ENCODE results near the gene EPHA5. TPM values are rescaled to one million over a fixed set of nuclear protein-coding genes. Genes with fewer than 3 reads are reported as not detected.

The EPHA5 gene
- total RNA-seq, 1 experiment from 2014 or later, result not detected

GRCh38 chr4:65635051-65635821 lies 35.1 kb downstream of the EPHA5 start:
- Histone ChIP-seq H3K4me2 (no peak overlapping the region), H2AFZ (no peak overlapping the region), H3K4me3 (no peak overlapping the region), H3K36me3 (ENCODE audit: low read depth) (no peaks in the 10 kb centered on the region), H3K27ac (no peak overlapping the region), H3K79me2 (ENCODE audit: low read depth) (no peaks in the 10 kb centered on the region), H4K20me1 (ENCODE audit: insufficient read depth) (no peaks in the 10 kb centered on the region), H3K9me3 (ENCODE audit: insufficient read depth, low read depth) (no peaks in the 10 kb centered on the region), H3F3A (ENCODE audit: insufficient read depth, low read depth) (no peaks in the 10 kb centered on the region), H3K9me2 (ENCODE audit: insufficient read depth) (no peaks in the 10 kb centered on the region), H3K4me1 (replicated peaks; ENCODE audit: insufficient read depth) (no peaks in the 10 kb centered on the region), H3K27me3 (ENCODE audit: insufficient read depth, low read depth) (no peaks in the 10 kb centered on the region)
- intact Hi-C loops (cut with micrococcal nuclease; ENCODE audit: unreplicated experiment), result no loop called here
- no TSS peak for BruUV-seq (replicated peaks)
- CTCF ChIA-PET, result no interaction called here
- POLR2A ChIA-PET (ENCODE audit: unreplicated experiment), result no interaction called here
- TF ChIP-seq EZH2 (IDR thresholded peaks at IDR 0.05; ENCODE audit: low read depth) (no peak), CTCF (conservative IDR thresholded peaks at IDR 0.05) (no peak)
- DNase-seq, result no peak

DNA sequence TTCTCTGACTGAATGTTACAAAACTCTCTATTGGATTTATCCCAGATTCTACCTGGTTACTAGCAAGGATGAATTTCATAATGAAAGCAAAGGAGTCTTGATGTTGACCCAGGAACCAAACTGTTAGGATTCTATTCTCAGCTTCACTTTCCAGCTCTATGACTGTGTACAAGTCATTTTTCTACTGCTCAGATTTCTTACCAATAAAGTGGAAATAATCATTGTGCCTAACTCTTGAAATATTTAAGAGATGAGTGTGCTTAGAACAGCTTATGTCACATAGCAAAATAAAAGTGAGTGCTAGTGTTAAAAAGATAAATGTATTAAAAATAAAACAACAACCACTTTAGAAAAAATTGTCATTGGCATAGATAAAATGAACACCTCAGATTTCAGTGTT lies 45.6 kb downstream of the EPHA5 start:
- no peaks in the 10 kb centered on the region for H3K9me3 ChIP-seq (ENCODE audit: insufficient read depth, low read depth)
- no peak overlapping the region for H3K4me2 ChIP-seq
- no peaks in the 10 kb centered on the region for H3F3A ChIP-seq (ENCODE audit: insufficient read depth, low read depth)
- H4K20me1 ChIP-seq (ENCODE audit: insufficient read depth), result no peaks in the 10 kb centered on the region
- H3K36me3 ChIP-seq (ENCODE audit: low read depth), result no peaks in the 10 kb centered on the region
- no peak overlapping the region for H2AFZ ChIP-seq
- H3K79me2 ChIP-seq (ENCODE audit: low read depth), result no peaks in the 10 kb centered on the region
- no peaks in the 10 kb centered on the region; the same call in 1 of the 2 replicates for H3K9me2 ChIP-seq (ENCODE audit: insufficient read depth)
- H3K27me3 ChIP-seq (ENCODE audit: insufficient read depth, low read depth), result no peaks in the 10 kb centered on the region
- no TSS peak for BruUV-seq (replicated peaks)
- intact Hi-C loops (cut with micrococcal nuclease; ENCODE audit: unreplicated experiment), result no loop called here
- no peak overlapping the region for H3K4me3 ChIP-seq
- CTCF ChIA-PET, result no interaction called here
- no peaks in the 10 kb centered on the region for H3K4me1 ChIP-seq (replicated peaks; ENCODE audit: insufficient read depth)
- no peak overlapping the region for H3K27ac ChIP-seq
- no peak for DNase-seq
- TF ChIP-seq EZH2 (IDR thresholded peaks at IDR 0.05; ENCODE audit: low read depth) (no peak), CTCF (conservative IDR thresholded peaks at IDR 0.05) (no peak)
- POLR2A ChIA-PET (ENCODE audit: unreplicated experiment), result no interaction called here

GRCh38 chr4:65623506-65623905 lies 46.8 kb downstream of the EPHA5 start:
- Histone ChIP-seq H4K20me1 (ENCODE audit: insufficient read depth) (no peaks in the 10 kb centered on the region), H3K4me1 (replicated peaks; ENCODE audit: insufficient read depth) (no peaks in the 10 kb centered on the region), H3K9me3 (ENCODE audit: insufficient read depth, low read depth) (no peaks in the 10 kb centered on the region), H3K79me2 (ENCODE audit: low read depth) (no peaks in the 10 kb centered on the region), H2AFZ (no peak overlapping the region), H3K27me3 (ENCODE audit: insufficient read depth, low read depth) (no peaks in the 10 kb centered on the region), H3K4me3 (no peak overlapping the region), H3K9me2 (ENCODE audit: insufficient read depth) (no peaks in the 10 kb centered on the region; the same call in 1 of the 2 replicates), H3K27ac (no peak overlapping the region), H3K4me2 (no peak overlapping the region), H3K36me3 (ENCODE audit: low read depth) (no peaks in the 10 kb centered on the region), H3F3A (ENCODE audit: insufficient read depth, low read depth) (no peaks in the 10 kb centered on the region)
- POLR2A ChIA-PET (ENCODE audit: unreplicated experiment), result no interaction called here
- DNase-seq, result no peak
- CTCF ChIA-PET, result no interaction called here
- intact Hi-C loops (cut with micrococcal nuclease; ENCODE audit: unreplicated experiment), result no loop called here
- no TSS peak for BruUV-seq (replicated peaks)
- TF ChIP-seq EZH2 (IDR thresholded peaks at IDR 0.05; ENCODE audit: low read depth), result no peak
- TF ChIP-seq CTCF (conservative IDR thresholded peaks at IDR 0.05), result no peak

All from PC-9 (cell line).